ENCODE data around the gene RAB40B.

Gene RAB40B

GRCh38 chr17:82609655-82610054 lies 88.8 kb downstream of the RAB40B start:
- H3K4me3 ChIP-seq (ENCODE audit: low read depth, low read length) = no peak overlapping the region
- no peak for TF ChIP-seq CTCF (IDR thresholded peaks at IDR 0.05; ENCODE audit: low read depth, low read length)
- no peak for DNase-seq (ENCODE audit: low read depth, low spot score)
- in situ Hi-C loops (cut with HindIII; ENCODE audit: low sequenced_read_pairs) = no loop called here

GRCh38 chr17:82608816-82609215 lies 89.7 kb downstream of the RAB40B start:
- no peak for TF ChIP-seq CTCF (IDR thresholded peaks at IDR 0.05; ENCODE audit: low read depth, low read length)
- in situ Hi-C loops (cut with HindIII; ENCODE audit: low sequenced_read_pairs) = no loop called here
- no peak for DNase-seq (ENCODE audit: low read depth, low spot score)
- H3K4me3 ChIP-seq (ENCODE audit: low read depth, low read length) = no peak overlapping the region

- in situ Hi-C loops (cut with HindIII; ENCODE audit: low sequenced_read_pairs) = no loop called here
- no peak for TF ChIP-seq CTCF (IDR thresholded peaks at IDR 0.05; ENCODE audit: low read depth, low read length)
- H3K4me3 ChIP-seq (ENCODE audit: low read depth, low read length) = no peak overlapping the region
- no peak for DNase-seq (ENCODE audit: low read depth, low spot score)
Measured at GRCh38 chr17:82605939-82606600, 92.4 kb downstream of the RAB40B start.

Data from astrocyte of the spinal cord (primary cell).